GM11168 (cell line): ENCODE data around the gene MACROH2A1.

Experiments
- in situ Hi-C: fragments of 300-500 bp; cut with MboI; formaldehyde crosslinking; loops from one replicate; pipeline ENCODE4 v1.12.0; 2022; ENCODE audit warnings: low sequenced_read_pairs; ENCODE audit not compliant: unreplicated experiment

Gene MACROH2A1

GRCh38 chr5:135436951-135437418 is 38.0 kb upstream of the MACROH2A1 start:
- in situ Hi-C loops: no loop called here

GRCh38 chr5:135435467-135436330 is 36.7 kb upstream of the MACROH2A1 start:
- in situ Hi-C loops: no loop called here

- in situ Hi-C loops: no loop called here
Measured at GRCh38 chr5:135434591-135435466, 35.8 kb upstream of the MACROH2A1 start.

GRCh38 chr5:135433681-135434426 is 34.8 kb upstream of the MACROH2A1 start:
- in situ Hi-C loops: no loop called here

GRCh38 chr5:135432113-135432512 is 33.1 kb upstream of the MACROH2A1 start:
- in situ Hi-C loops: no loop called here

- in situ Hi-C loops: no loop called here
Measured at GRCh38 chr5:135430135-135430437, 31.1 kb upstream of the MACROH2A1 start.

GRCh38 chr5:135429301-135430134 is 30.5 kb upstream of the MACROH2A1 start:
- in situ Hi-C loops: no loop called here

- in situ Hi-C loops: no loop called here
Measured at GRCh38 chr5:135428586-135428985, 29.6 kb upstream of the MACROH2A1 start.

- in situ Hi-C loops: no loop called here
Measured at GRCh38 chr5:135426102-135427082, 27.4 kb upstream of the MACROH2A1 start.

- in situ Hi-C loops: no loop called here
Measured at GRCh38 chr5:135425641-135426040, 26.6 kb upstream of the MACROH2A1 start.

- in situ Hi-C loops: no loop called here
Measured at GRCh38 chr5:135423846-135424168, 24.8 kb upstream of the MACROH2A1 start.

GRCh38 chr5:135423146-135423845 is 24.3 kb upstream of the MACROH2A1 start:
- in situ Hi-C loops: no loop called here

- in situ Hi-C loops: no loop called here
Measured at GRCh38 chr5:135422419-135422818, 23.4 kb upstream of the MACROH2A1 start.

- in situ Hi-C loops: no loop called here
Measured at GRCh38 chr5:135417083-135417482, 18.1 kb upstream of the MACROH2A1 start.

- in situ Hi-C loops: no loop called here
Measured at GRCh38 chr5:135405082-135405481, 6.1 kb upstream of the MACROH2A1 start.

GRCh38 chr5:135402031-135402430 is 3.0 kb upstream of the MACROH2A1 start:
- in situ Hi-C loops: no loop called here

- in situ Hi-C loops: no loop called here
Measured at GRCh38 chr5:135400866-135401265, 1.8 kb upstream of the MACROH2A1 start.
